Measurements from ENCODE around the gene COL25A1.

Gene COL25A1

GRCh38 chr4:108810087-108810486 is 492.4 kb downstream of the COL25A1 start:
- no peak for TF ChIP-seq CTCF (conservative IDR thresholded peaks at IDR 0.05)
- TF ChIP-seq ZFX (IDR thresholded peaks at IDR 0.05), result no peak
- H3K27ac ChIP-seq, result no peak overlapping the region

- no peak overlapping the region for H3K27ac ChIP-seq
- no peak for TF ChIP-seq CTCF (conservative IDR thresholded peaks at IDR 0.05)
- no peak for TF ChIP-seq ZFX (IDR thresholded peaks at IDR 0.05)
These were observed 497.7 kb downstream of the COL25A1 start for GRCh38 chr4:108804648-108805273.

- H3K27ac ChIP-seq, result no peak overlapping the region
- TF ChIP-seq ZFX (IDR thresholded peaks at IDR 0.05) (no peak), CTCF (conservative IDR thresholded peaks at IDR 0.05) (no peak)
These were observed 503.2 kb downstream of the COL25A1 start for GRCh38 chr4:108799306-108799705.

GRCh38 chr4:108796173-108796572 is 506.3 kb downstream of the COL25A1 start:
- no peak for TF ChIP-seq ZFX (IDR thresholded peaks at IDR 0.05)
- no peak for TF ChIP-seq CTCF (conservative IDR thresholded peaks at IDR 0.05)
- no peak overlapping the region for H3K27ac ChIP-seq

GRCh38 chr4:108795733-108796132 is 506.7 kb downstream of the COL25A1 start:
- TF ChIP-seq CTCF (conservative IDR thresholded peaks at IDR 0.05), result no peak
- no peak for TF ChIP-seq ZFX (IDR thresholded peaks at IDR 0.05)
- no peak overlapping the region for H3K27ac ChIP-seq

GRCh38 chr4:108794136-108794535 is 508.3 kb downstream of the COL25A1 start:
- no peak for TF ChIP-seq ZFX (IDR thresholded peaks at IDR 0.05)
- no peak for TF ChIP-seq CTCF (conservative IDR thresholded peaks at IDR 0.05)
- no peak overlapping the region for H3K27ac ChIP-seq

GRCh38 chr4:108793415-108793814 is 509.0 kb downstream of the COL25A1 start:
- TF ChIP-seq CTCF (conservative IDR thresholded peaks at IDR 0.05) (no peak), ZFX (IDR thresholded peaks at IDR 0.05) (no peak)
- H3K27ac ChIP-seq, result no peak overlapping the region
